ENCODE results near the gene FER.
"Not testable (repeated sequence)": the region's sequence is repeated elsewhere in the genome, so short reads cannot be mapped to it uniquely, and the experiment has no call there.

The FER gene

DNA sequence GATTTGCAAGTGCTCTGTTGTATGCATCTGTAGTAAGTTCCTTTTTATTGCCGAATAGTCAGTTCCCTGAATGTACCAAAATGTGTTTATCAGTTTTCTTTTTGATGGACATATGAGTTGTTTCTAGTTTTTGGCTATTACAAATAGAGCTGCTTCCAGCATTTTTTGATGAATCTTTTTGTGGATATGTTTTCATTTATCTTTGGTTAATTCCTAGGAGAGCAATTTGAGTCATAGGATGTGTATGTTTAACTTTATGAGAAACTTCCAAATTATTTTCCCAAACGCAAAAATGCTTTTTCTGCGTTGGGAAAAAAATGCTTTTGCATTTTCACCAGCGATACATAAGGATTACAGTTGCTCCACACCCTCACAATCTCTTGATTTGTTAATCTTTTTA lies 287.7 kb downstream of the FER start:
- DNase-seq (ENCODE audit: low spot score): no peak

DNA sequence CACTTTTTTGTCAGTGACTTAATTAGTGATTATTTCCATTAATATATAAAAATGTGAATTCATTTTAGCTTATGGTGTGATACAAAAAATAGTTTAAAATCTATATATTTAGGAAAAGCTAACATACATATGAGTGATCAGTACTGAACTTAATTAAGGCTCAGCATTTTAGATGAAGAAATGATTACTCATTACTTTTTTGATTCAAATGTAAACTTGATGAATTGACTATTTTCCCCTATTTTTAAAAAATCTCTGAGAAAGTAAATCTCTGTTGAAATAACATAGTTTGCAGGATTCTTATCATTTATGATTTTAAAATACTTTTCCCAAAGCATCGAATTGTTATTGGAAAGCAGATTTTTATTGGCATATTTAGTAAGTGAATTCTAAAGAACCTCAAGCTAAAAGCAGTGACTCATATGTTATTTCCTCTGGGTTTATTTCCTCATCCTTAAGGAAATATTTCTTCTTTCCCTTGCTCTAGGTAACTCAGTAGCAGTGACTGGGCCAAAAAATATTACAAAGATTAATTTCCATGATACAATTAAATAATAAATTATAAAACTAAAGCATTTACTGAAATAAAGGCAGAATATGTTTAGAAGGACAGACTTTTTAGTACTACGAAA lies 290.6 kb downstream of the FER start:
- DNase-seq (ENCODE audit: low spot score): no peak

DNA sequence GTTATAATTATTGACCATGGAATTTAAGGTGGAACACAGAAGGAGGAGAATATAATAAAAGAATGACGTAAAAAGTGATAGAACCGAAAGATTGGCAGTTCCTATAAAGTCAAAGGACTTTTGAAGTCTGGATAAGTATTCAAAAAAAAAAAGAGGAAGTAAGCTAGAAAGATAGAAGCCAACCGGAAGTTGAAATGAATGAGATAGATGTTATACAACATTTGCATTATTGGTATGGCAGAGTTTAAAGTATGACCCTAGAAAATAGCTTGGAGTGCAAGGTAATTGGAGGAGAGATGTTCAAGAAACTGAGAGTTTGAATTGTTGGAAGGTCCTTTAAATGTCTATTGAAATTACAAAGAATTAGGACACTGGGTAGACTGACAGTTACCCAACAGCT lies 293.6 kb downstream of the FER start:
- no peak for DNase-seq (ENCODE audit: low spot score)

DNA sequence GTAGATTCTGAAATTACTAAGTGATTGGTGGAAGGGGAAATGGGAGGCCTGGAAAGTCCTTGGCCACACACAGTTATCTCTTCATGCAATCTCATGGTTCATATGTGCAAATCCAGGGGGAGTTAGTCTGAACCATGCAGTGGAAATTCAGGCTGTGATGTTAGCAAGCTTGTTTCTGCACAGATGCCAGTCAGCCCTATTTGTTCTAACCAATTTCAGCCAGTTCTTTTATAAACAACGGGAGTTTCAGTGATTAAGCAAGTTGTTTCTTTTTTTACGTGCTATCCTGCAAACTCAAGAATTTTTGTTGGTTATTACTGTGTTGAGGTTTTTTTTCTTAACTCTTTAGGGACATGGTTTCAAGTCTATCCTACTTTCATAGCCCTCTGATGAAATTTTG lies 298.0 kb downstream of the FER start:
- DNase-seq (ENCODE audit: low spot score): no peak

DNA sequence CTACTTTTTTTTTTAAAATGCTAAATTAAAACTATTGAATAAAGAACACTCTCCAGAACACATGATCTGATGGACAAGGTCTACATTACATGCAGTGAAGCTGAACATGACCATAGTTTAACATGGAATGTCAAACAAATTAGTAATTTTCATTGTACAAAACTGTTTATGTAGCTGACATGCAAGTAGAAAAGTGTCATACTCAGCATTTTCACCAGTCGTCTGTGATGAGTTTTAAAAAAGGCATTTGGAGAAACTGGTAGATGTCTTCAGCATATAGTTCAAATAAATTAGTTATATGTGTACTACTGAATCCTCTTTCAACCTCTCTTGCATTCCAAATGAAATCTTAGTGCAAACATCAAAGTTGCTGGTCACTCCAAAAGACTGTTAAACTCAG lies 301.9 kb downstream of the FER start:
- no peak for DNase-seq (ENCODE audit: low spot score)

DNA sequence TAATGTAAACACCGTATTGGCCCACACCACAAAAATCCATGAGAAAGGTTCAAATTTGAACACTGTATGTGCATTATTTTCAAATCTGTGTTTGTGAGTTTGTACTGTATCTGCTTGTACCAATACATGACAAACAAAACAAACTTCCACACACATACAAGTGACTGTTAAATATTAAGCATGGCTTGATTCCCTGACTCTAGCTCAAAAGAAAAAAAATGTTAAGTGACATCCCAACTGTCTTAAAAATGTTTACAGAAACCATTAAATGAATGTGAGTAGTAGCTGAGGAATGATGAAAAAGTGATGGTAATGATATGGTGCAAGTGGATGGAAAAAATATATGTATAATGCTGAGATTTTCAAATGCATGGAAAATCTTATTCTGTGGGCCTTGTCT lies 302.6 kb downstream of the FER start:
- DNase-seq (ENCODE audit: low spot score): not testable (repeated sequence)

DNA sequence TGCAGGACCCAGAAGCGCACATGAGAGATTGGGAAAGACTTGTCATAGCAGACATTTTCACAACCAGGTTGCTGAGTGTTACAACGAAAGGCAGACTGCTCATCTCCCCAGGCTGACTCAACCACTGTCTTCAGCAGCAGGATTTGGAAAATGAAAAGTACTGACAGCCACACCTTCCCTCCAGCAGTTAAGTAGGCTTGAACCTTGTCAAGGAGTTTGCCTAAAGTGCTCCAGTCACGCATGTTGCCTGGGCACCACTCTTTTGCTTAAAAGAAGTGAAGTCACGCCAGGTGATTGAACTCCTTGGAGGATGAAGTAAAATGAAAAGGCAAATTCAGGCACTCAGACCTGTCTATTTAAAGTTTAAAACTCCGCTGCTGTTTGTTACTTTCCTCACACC lies 304.5 kb downstream of the FER start:
- not testable (repeated sequence) for DNase-seq (ENCODE audit: low spot score)

DNA sequence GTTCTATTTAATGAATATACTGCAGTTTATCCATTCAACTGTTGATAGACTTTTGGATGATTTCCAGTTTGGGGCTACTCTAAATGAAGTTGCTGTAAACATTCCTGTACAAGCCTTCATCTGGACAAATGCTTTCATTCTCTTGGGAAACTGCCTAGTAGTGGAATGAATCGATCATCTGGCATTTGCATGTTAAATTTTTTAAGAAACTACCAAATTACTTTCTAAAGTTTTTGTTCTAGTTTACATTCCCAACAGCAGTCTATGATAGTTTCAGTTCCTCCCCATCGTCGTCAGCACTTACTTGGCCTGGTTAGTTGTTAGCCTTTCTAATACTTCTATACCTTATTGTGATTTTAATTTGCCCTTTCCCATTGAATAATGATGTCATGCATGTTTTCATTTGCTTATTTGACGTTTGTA lies 306.3 kb downstream of the FER start:
- DNase-seq (ENCODE audit: low spot score): no peak

DNA sequence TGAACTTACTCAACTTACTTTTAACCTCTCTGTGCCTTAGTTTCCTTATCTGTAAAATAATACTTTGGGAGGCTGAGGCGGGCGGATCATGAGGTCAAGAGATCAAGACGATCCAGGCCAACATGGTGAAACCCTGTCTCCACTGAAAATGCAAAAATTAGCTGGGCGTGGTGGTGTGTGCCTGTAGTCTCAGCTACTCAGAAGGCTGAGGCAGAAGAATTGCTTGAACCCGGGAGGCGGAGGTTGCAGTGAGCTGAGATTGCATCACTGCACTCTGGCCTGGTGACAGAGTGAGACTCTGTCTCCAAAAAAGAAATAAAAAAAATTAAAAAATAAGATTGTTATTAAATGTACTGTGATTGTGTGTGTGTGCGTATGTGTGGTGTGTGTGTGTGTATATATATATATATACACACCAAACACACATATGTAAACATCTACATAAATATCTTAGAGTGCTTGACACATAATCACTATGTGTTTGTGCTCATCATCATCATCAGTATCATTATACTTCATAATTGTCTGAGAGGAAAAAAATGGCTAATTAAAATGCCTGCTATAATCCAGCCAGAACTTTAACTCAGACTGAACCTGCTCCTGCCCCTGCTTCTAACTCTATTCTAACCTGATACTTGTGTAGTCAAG lies 312.8 kb downstream of the FER start:
- DNase-seq (ENCODE audit: low spot score): no peak

DNA sequence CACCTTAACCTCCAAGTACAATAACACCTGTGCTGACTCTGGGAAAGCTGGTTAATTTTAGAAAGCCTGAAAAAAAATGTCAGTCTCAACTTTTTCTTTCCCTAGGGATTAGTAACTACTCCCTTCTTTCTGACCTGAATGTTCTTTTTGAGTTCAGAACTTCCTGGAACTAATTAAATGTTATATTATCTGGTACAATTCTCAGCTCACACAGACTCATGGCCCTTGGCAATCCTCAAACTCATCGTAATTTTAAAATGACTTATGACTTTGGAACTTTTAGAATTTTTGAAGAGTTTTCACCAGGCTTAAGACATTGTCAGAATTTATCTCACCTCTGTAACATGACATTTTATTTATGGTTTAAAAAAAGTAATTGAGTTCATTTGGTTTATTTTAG lies 315.0 kb downstream of the FER start:
- no peak for DNase-seq (ENCODE audit: low spot score)

DNA sequence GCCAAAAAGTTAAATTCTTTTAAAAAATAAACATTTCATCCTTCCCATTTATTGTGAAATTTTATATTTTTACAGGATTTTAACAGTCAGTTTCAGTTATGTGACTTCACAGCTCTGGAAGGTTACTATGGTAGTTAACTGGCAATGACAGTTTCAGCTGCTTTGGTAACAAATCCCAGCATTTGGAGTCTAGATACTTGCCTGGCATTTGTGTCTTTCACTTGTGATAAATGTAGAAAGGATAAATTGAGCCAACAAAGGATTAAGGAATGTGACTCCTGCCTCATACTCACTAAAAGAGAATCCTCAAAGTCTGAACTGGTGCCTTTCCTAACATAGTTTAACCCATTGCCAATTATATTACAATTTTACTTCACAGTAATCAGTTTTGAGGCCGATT lies 315.5 kb downstream of the FER start:
- no peak for DNase-seq (ENCODE audit: low spot score)

DNA sequence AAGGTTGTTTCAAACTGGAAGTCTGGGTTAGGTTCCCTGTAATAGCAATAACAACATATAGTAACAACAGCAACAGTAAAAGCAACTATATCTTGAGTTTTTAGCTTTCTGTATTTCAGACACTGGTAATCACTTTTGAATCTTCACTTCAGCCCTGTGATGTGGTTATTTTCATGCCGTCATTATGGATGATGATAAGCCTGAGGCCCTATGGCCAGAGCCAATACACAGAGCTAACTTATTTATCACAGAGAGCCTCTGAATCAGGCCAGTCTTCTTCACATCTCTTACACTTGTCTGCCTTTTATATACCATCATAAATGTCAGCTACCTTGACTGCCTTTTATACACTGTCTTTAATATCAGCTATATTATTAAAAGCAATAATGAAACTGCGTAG lies 329.0 kb downstream of the FER start:
- no peak for DNase-seq (ENCODE audit: low spot score)

DNA sequence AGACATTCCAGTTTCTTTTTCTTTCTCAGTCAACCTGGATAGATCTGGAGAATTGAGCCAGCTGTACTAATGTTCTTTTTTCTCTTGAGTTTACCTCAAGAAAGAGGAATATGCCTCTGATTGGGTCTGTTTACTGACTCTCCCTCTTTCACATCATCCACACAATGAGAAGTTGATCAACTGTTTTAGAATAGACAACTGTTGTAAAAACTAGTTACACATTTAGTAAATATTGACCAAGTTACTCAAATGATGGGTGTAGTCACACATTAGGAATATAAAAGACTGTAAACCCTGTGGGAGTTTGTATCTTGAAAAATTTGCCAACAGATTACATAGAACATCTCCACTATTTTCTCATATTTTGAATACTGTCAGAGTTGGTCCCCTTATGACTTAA lies 330.8 kb downstream of the FER start:
- DNase-seq (ENCODE audit: low spot score): no peak

DNA sequence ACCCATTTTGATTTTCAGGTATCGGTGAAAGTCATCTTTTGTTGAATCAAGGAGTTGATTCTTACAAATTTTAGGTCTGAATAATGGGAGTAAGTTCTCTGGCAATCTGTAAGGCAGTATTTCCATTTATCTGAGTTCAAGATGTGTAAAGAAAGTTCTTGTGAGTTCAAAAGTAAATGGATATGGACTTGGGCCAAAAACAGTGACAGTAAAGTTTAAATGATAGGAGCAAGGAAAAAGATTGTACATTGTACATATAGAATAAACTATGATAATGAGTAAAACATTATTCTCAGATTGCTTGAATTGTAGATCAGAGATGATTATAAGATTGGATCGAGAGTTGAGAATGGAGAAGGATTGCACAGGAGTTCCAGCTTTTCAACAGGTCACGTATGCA lies 332.8 kb downstream of the FER start:
- no peak for DNase-seq (ENCODE audit: low spot score)

DNA sequence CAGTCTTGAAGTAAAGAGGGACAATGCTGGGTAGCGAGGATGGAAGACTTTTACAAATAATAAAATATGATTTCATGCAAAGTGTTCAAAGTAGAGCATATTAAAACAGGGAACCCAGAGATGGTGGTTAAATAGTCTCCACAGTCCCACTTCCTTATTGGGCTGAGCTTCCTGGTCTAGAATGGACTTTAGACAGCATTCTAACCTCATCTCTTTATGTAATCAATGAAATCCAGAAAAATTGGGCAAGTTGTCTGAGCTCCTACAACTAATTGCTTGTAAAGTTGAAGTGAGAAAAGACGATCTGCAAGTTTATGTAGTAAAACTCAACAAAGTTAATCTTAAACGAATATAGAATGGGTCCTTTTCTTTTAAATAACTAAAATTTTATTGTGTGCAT lies 333.2 kb downstream of the FER start:
- DNase-seq (ENCODE audit: low spot score): no peak

DNA sequence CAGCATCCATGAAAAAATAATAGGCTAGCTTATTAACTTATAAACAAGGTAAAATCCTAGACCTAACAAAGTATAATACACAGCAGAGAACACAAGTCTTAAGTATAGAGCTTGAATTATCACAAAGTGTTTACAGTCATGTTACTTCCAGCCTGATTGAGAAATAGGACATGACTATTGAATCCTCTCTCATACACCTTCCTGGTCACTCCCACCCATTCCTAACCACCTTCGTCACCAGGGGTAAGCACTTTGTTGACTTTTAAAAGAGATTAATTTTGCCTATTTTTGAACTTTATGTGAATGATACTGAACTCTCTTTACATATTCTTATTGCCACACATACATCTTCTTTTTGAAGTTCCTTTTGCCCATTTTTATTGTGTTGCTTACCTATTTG lies 336.2 kb downstream of the FER start:
- DNase-seq (ENCODE audit: low spot score): no peak

DNA sequence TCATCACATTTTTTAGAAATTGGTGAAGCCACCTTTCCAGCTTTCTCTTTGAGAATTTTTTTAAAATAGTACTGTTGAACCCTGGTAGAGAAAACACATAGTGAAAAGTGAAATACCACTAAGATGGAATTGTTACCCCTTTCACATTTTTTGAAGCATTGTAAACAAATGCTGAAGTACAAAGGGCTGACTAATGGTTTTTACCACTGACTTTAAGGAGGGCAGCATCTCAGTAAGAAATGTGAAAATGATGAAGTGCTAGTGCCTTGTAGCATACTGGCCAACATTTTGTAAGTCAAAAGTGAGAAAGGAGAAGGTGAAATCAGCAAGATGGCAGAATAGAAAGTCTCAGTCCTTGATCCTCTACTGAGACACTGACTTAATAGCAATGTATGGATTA lies 341.5 kb downstream of the FER start:
- no peak for DNase-seq (ENCODE audit: low spot score)

DNA sequence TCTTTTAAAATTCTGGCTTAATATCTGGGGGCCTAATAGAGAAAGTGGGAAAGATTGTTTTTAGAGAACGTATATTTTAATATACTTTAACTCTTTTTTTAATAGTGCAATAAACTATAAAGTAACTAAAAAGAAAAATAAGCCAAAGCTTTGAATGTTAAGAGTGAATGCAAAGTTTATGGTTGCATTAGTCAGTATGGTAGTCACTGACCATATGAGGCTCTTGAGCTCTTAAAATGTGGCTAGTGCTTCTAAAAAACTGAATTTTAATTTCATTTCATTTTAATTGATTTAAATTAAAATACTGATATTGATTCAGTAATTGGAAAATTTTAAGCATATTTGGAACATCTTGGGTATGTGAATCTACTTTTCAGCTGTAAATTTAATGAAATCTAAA lies 351.4 kb downstream of the FER start:
- no peak for DNase-seq (ENCODE audit: low spot score)

DNA sequence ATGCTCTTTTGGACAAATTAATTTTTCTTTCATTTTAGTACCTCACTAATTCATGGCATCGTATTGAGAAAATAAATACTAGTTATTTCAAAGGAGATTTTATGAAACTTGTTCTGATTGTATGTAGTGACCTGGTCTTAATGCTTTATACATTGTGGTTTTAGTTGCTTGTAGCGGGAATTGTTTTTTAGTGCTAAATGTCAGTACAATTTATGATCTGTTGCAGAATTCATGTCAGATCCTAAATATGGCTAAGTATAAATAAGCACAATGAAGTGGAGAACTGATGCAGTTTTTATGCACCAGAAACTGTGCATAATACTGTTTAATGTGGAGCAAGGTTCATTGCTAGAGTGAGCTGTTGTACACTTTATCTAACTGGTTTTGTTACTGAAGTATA lies 353.3 kb downstream of the FER start:
- no peak for DNase-seq (ENCODE audit: low spot score)

DNA sequence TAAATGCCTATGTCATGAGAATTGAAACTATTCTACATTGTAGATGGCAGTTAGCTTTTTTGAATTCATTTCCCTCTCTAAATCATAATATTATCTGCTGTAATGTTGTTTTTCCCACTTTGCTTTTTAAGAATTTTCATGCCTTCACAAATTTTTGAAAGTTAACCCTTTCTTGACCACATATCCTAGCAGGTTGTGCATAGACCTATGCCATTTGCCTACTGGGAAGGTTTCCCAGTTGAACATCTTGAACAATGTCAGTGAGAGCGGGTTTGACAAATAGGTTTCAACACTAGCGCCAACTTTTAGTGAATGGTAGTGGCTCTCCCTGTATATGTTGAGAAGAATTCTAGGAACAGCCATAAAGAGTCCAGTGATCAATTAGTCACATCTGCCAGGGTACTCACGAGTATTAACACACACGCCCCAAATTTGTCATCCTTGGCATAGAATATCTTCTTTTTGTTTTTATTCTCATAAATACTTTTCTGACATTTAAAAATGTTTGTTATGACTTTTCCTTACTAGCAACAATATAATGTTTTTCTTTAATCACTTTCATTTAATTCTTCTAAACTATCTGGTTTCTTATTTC lies 354.5 kb downstream of the FER start:
- no peak for DNase-seq (ENCODE audit: low spot score)

DNA sequence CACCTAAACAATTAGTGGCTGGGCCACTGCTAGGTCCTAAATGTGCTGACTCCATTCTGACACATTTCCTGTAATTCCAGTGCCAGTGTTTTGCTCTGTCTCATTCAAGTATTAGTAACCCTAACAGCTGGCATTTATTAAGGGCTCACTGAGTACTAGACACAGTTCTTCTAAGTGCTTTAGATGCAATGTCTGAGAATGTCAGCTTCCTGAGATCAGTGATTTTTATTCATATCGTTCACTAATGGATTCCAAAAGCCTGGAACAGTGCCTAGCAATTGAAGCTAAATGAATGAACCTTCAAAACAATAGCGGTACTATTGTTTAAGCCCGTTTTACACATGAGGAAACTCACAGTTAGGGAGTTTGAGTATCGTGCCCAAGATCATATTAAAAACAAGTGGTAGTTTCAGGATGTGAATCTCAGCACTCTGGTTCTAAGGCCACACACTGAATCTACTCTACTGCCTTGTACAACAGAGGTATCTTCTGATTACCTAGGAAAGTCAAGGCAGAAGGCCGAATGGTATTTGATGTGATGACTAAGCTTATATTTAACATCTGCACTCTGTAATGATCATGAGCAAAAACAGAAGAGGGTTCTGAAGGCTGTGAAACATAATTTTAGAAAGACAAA lies 358.1 kb downstream of the FER start:
- no peak for DNase-seq (ENCODE audit: low spot score)

DNA sequence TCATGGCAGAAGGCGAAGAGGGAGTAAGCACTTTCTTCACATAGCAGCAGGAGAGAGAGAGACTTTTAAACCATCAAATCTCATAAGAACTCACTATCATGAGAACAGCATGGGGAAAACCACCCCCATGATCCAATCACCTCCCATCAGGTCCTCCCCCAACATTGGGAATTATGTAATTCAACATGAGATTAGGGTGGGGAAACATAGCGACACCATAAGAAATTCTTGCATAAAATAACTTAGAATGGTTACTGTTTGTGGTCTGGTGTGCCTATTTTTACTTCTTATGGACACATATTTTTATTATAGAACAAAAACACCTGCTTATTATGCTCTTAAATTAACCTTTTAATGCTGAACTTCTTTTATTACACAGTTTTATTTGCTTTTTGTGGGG lies 364.0 kb downstream of the FER start:
- no peak for DNase-seq (ENCODE audit: low spot score)

DNA sequence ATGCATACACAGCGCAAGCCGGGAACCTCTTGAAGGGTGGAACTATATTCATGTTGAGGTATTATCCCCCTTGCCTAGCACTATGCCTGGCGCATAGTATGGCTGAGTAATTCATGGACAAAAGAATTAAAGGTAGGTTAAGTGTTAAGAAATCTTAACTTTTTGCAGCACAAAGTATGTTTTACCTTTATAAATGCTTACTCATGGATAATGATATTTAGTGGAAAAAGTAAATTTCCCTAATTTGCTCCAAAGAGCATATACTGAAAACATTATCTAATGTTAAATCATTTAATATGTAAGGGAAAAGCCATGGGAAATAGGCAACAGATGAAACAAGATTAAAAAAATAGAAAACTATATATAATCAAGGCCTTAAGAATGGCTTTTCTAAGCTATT lies 365.9 kb downstream of the FER start:
- DNase-seq (ENCODE audit: low spot score): no peak

DNA sequence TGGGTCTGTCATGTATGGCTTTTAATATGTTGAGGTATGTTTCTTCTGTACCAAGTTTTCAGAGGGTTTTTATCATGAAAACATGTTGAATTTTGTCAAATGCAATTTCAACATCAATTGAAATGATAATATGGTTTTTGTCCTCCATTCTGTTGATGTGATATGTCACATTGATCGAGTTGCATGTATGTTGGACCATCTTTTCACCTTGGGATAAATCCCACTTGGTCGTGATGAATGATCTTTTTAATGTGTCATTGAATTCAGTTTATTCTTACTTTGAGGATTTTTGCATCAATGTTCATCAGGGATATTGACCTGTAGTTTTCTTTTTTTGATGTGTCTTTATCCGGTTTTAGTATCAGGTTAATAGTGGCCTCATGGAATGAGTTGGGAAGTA lies 373.5 kb downstream of the FER start:
- no peak for DNase-seq (ENCODE audit: low spot score)

All from SW480 (cell line).